ENCODE data around the gene ZNF90.
"Not testable (repeated sequence)": the region's sequence is repeated elsewhere in the genome, so short reads cannot be mapped to it uniquely, and the experiment has no call there.

The ZNF90 gene

GRCh38 chr19:20077791-20078463 lies at the start of gene ZNF90:
TSS of gene ZNF90 (plus strand) at chr19:20078000. CDS start at chr19:20078133, 133 bp downstream.
- FAIRE-seq (peak; percentile 50), DNase-seq (ENCODE audit: extremely low spot score, insufficient read length, low read depth) (peak; percentile 8)

- FAIRE-seq (no peak), DNase-seq (ENCODE audit: extremely low spot score, insufficient read length, low read depth) (no peak)
These were observed 49.2 kb upstream of the ZNF90 start for GRCh38 chr19:20028611-20029010.

GRCh38 chr19:20035935-20036334 lies 41.9 kb upstream of the ZNF90 start:
- DNase-seq (ENCODE audit: extremely low spot score, insufficient read length, low read depth) (no peak), FAIRE-seq (no peak)

DNA sequence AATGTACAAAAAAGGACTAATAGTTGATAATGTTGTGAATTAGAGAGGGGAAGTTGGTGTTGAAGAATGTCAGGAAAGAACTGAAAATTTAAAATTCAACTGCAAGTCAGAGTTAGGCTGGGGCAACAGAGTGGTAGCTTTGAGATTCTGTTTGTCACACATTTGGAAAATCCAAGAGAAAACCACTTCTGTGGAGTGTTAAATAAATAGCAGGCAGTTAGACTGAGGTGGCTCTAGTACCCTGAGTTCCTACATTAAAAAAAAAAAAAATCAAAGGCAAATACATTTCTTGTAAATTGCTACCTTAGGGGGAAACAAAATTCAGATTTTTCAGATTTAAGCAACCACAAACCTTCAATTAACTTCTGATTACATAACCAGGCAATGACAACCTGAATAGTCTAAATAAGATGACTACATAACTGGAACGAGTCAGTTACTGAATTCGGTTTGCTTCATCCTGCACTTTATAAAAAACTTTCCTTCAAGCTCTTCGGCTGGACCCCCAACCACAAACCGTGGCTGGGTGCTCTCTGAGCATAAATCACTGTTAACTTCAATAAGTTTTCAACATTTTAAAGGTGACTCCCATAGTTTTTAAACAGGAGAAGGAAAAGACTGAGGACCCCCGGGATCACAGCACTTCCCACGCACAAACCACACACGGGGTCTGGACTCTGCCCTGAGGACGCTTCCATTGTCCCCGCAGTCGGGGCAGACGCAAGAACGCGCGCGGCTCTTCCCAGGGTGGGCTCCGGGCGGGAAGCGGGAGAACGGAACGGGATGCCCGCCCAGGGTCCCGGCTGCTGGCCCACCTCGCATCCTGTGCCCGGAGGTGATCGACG lies 39.2 kb upstream of the ZNF90 start:
- no peak for DNase-seq (ENCODE audit: extremely low spot score, insufficient read length, low read depth)
- no peak for FAIRE-seq

GRCh38 chr19:20039203-20039723 lies 38.5 kb upstream of the ZNF90 start, which contains the start of gene ZNF682:
TSS of gene ZNF682 (minus strand) at chr19:20039505. CDS start at chr19:20039345, 160 bp downstream.
- FAIRE-seq: peak; percentile 77

GRCh38 chr19:20044663-20045062 lies 33.1 kb upstream of the ZNF90 start:
- DNase-seq (ENCODE audit: extremely low spot score, insufficient read length, low read depth): no peak
- FAIRE-seq: no peak

More at GRCh38 chr19:20039203-20039723, 38.5 kb upstream of the ZNF90 start, which contains the start of gene ZNF682:
- peak; percentile 60 for DNase-seq (ENCODE audit: extremely low spot score, insufficient read length, low read depth)

- FAIRE-seq; DNase-seq (ENCODE audit: extremely low spot score, insufficient read length, low read depth): not testable (repeated sequence)
These were observed 32.1 kb upstream of the ZNF90 start for GRCh38 chr19:20045742-20046141.

GRCh38 chr19:20051841-20052768 lies 25.7 kb upstream of the ZNF90 start:
- DNase-seq (ENCODE audit: extremely low spot score, insufficient read length, low read depth): no peak

DNA sequence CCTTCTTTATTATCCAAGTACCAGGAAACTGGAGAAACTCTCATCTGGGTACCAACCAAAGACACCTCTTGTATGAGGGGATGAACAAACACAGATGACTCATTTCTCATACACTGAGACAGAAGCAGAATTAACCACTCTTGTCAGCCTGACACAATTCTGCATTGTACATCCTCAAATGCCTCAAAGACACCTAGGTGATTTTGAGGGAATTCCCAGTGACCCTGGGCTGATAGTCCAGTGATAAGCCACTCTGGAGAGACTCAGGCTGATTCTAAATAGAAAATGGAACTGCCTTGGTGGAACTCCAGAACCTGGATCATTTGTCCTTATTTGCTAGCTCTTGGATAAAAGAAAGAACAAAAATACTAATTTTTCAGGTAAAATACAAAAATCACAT lies 19.1 kb upstream of the ZNF90 start:
- not testable (repeated sequence) for FAIRE-seq; DNase-seq (ENCODE audit: extremely low spot score, insufficient read length, low read depth)

More at GRCh38 chr19:20051841-20052768, 25.7 kb upstream of the ZNF90 start:
- FAIRE-seq: peak; percentile 61

DNA sequence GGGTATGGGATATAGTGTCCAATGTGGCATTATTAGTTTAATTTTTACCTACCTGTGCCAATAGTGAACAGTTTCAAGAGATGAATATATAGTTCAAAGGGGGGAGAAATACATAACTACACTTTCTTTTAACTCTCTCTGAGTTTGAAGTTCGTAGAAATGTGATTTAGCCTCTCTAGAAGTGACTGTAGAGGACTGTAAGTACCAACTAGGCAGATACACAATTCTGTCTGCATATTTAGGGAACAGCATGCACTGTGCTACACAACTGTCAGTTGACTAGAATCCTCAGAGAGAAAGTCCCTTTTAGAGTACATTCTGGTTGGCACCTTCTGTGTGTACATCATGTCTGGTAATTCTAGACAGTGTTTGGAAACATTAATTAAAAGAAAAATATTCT lies 17.5 kb upstream of the ZNF90 start:
- DNase-seq (ENCODE audit: extremely low spot score, insufficient read length, low read depth): no peak
- FAIRE-seq: no peak

- FAIRE-seq: no peak
- DNase-seq (ENCODE audit: extremely low spot score, insufficient read length, low read depth): no peak
These were observed 10.9 kb upstream of the ZNF90 start for GRCh38 chr19:20066861-20067260.

DNA sequence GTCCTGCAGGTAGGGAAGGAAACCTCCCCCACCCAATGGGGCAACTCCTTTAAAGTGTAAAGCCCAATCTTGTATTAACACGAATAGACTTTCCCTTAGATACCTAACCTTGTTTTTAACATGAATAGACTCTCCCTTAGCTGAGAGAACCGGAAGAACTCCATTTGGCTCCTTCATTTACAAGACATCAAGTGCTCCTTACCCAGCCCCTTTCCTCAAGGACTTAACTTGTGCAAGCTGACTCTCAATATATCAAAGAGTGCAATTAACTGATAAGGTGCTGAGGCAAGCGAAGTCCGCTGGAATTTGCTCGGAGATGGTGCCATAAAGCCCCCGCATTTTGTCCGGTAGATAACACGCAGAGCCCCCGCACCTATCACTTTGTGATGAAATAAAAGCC lies 9.9 kb upstream of the ZNF90 start:
- no peak for DNase-seq (ENCODE audit: extremely low spot score, insufficient read length, low read depth)
- no peak for FAIRE-seq

DNA sequence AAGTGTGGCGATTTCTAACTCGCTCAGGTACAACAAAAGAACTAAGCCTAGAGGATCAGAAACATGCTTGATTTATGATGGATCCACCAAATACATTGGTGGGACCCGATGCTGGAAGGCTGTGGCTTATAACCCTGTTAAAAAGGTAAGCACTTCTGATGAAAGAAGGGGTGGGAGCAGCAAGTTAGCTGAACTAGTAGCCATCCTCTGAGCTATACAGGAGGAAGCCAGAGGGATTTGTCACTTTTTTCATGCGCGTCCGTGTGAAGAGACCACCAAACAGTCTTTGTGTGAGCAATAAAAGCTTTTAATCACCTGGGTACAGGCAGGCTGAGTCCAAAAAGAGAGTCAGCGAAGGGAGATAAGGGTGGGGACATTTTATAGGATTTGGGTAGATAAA lies 9.2 kb upstream of the ZNF90 start:
- not testable (repeated sequence) for FAIRE-seq; DNase-seq (ENCODE audit: extremely low spot score, insufficient read length, low read depth)

DNA sequence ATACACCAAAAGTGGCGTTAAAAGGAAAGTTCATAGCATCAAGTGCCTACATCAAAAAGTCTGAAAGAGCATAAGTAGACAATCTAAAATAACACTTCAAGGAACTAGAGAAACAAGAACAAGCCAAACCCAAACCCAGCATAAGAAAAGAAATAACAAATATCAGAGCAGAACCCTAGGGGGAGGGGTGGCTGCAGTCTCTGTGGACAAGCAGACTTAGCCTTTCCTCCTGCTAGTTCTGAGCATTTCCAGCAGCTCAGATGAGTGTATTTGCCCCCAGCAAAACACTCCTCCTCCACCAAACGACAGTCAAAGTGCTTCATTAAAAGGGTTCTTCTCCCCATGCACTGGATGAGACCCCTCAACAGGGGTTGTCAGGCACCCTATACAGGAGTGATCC lies 7.1 kb upstream of the ZNF90 start:
- no peak for DNase-seq (ENCODE audit: extremely low spot score, insufficient read length, low read depth)
- no peak for FAIRE-seq

DNA sequence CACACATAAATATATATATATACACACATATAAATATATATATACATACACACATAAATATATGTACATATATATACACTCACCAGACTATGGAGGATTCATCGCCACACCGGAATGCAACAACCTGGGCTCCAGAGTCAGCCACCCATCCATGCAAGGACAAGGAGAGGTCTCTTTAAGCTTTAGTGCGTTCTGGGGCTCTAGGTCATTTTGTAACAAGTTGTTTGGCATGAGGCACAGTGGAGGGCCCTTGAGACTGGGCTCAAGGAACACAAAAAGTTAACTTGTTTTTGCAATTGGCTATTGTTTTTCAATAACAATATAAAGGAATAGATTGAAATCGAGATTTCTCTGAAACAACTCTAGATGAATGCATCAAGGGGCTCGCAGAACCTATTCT lies 4.9 kb upstream of the ZNF90 start:
- no peak for DNase-seq (ENCODE audit: extremely low spot score, insufficient read length, low read depth)
- FAIRE-seq: no peak

- no peak for FAIRE-seq
These were observed 806 bp downstream of the ZNF90 start for GRCh38 chr19:20078581-20079031.

DNA sequence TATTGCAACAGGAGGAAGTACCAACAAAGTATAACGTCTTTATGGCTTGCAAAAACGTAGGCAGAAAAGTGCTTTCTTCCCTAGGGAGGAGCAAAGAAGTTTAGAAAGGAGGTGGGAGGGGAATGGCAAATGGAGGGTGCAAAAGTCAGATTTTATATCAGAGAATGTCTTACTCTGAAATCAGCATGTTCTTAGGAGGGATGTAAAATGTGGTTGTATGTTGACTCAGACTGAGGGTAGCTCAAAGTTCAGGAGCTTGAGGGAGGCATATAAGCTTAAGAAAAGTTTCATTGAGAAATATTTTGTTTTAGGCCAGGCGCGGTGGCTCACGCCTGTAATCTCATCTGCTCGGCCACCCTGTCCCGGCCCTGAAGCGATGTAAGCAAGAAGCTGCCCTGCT lies 1.7 kb downstream of the ZNF90 start:
- FAIRE-seq (no peak), DNase-seq (ENCODE audit: extremely low spot score, insufficient read length, low read depth) (no peak)

More at GRCh38 chr19:20078581-20079031, 806 bp downstream of the ZNF90 start:
- DNase-seq (ENCODE audit: extremely low spot score, insufficient read length, low read depth): no peak

- FAIRE-seq (no peak), DNase-seq (ENCODE audit: extremely low spot score, insufficient read length, low read depth) (no peak)
These were observed 2.9 kb downstream of the ZNF90 start for GRCh38 chr19:20080656-20081055.

DNA sequence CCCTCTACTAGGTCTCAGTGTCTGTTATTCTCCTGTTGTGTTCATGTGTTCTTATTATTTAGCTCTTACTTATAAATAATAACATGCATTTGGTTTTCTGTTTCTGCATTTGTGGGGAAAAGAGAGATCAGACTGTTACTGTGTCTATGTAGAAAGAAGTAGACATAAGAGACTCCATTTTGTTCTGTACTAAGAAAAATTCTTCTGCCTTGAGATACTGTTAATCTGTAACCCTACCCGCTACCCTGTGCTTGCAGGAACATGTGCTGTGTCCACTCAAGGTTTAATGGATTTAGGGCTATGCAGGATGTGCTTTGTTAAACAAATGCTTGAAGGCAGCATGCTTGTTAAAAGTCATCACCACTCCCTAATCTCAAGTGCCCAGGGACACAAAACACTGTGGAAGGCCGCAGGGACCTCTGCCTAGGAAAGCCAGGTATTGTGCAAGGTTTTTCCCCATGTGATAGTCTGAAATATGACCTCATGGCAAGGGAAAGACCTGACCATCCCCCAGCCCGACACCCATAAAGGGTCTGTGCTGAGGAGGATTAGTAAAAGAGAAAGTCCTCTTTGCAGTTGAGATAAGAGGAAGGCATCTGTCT lies 4.5 kb downstream of the ZNF90 start:
- not testable (repeated sequence) for FAIRE-seq; DNase-seq (ENCODE audit: extremely low spot score, insufficient read length, low read depth)
